Endodermal cell (in vitro differentiated cells): ENCODE measurements around the gene SLAMF6. TPM values are rescaled to one million over a fixed set of nuclear protein-coding genes. Genes with fewer than 3 reads are reported as not detected.
A peak's percentile ranks its signal among the peaks of the same experiment; 100 is the strongest.

Source experiments
- DNase-seq: peaks from one replicate; pipeline ENCODE4 v3.0.0-alpha.2; 2017
- H3K27ac ChIP-seq: 2 replicates; pipeline ENCODE4 v1.5.1; 2013; ENCODE audit warnings: mild to moderate bottlenecking, low read depth, low read length, moderate library complexity
- H3K27me3 ChIP-seq: 2 replicates; pipeline ENCODE4 v1.6.1; 2013; ENCODE audit warnings: mild to moderate bottlenecking, low read length, moderate library complexity; ENCODE audit not compliant: insufficient read depth, control insufficient read depth, poor library complexity, severe bottlenecking
- H3K36me3 ChIP-seq: 2 replicates; pipeline ENCODE4 v1.7.0; 2013; ENCODE audit warnings: mild to moderate bottlenecking, low read length, moderate library complexity; ENCODE audit not compliant: control insufficient read depth, insufficient read depth
- H3K4me1 ChIP-seq: one replicate; pipeline ENCODE4 v1.7.0; 2013; ENCODE audit warnings: low read length; ENCODE audit not compliant: control insufficient read depth, insufficient read depth
- H3K4me3 ChIP-seq: 2 replicates; pipeline ENCODE4 v1.5.1; 2013; ENCODE audit warnings: mild to moderate bottlenecking, low read length, moderate library complexity
- H3K9ac ChIP-seq: 2 replicates; pipeline ENCODE4 v1.6.1; 2013; ENCODE audit warnings: mild to moderate bottlenecking, low read length, moderate library complexity; ENCODE audit not compliant: poor library complexity, severe bottlenecking; ENCODE audit errors: extremely low read depth
- H3K9me3 ChIP-seq: 2 replicates; pipeline ENCODE4 v1.6.1; 2013; ENCODE audit warnings: mild to moderate bottlenecking, low read length, moderate library complexity; ENCODE audit not compliant: control insufficient read depth
- H3K27ac Mint-ChIP-seq: 2 replicates; pipeline ENCODE4 v1.8.0; 2020; ENCODE audit warnings: mixed read lengths
- H3K27me3 Mint-ChIP-seq: 2 replicates; pipeline ENCODE4 v1.8.0; 2021; ENCODE audit warnings: mild to moderate bottlenecking, mixed read lengths; ENCODE audit not compliant: insufficient read depth
- H3K36me3 Mint-ChIP-seq: 2 replicates; pipeline ENCODE4 v1.8.0; 2020; ENCODE audit warnings: low read depth, mixed read lengths
- H3K4me1 Mint-ChIP-seq: 2 replicates; pipeline ENCODE4 v1.8.0; 2020; ENCODE audit warnings: mixed read lengths
- H3K4me3 Mint-ChIP-seq: 2 replicates; pipeline ENCODE4 v1.8.0; 2020; ENCODE audit warnings: mild to moderate bottlenecking, moderate library complexity, mixed read lengths
- H3K9me3 Mint-ChIP-seq: 2 replicates; pipeline ENCODE4 v1.8.0; 2020; ENCODE audit warnings: mild to moderate bottlenecking, mixed read lengths
- CTCF ChIP-seq: fragments of 200-600 bp; sonication (generic); conservative IDR thresholded peaks from 2 replicates; pipeline ENCODE4 v1.5.0; 2021; ENCODE audit warnings: antibody characterized with exemption, mild to moderate bottlenecking
- WGBS, 2 experiments: methylation state at CpG; one replicate each; pipeline versions ENCODE4 v1.1.5 to v1.1.7; 2013; ENCODE audit warnings: missing lambda C conversion rate in 2 of 2, mixed read lengths in 1 of 2; ENCODE audit not compliant: insufficient coverage in 1 of 2, insufficient read length in 1 of 2; 5-methylcytosine and 5-hydroxymethylcytosine counted together
- total RNA-seq, 2 donors: library from RNA; stranded (reverse); fragmentation: NEBNext Ultra II Directional in 1 of 2; extraction: Animal tissue kit (Norgen Biotek cat#: 25700) in 1 of 2; gene quantifications; 2 replicates in 1 of 2; 3 replicates in 1 of 2; pipeline ENCODE4 v1.2.1, GENCODE V29; 2021

The SLAMF6 gene
- total RNA-seq, 2 donors from 2014 or later, result not detected

DNA sequence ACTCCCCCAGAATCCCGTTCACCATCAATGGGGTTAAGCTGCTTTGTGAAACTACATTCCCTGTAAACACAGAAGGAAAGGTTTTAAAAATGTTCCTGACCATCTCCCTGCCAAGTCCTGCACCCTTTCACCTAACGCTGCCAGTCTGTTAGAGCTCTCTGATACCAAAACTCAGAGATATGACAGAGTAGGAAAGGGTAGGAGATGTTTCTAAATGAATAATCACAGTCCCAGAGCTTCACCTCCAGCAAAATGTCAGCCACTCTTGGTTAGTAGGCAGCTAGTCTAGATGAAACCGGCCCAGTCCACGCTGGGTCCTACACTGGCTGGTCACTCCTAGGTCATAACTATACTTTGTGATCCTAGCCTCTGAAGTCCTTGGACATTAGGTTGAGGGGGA is 26.7 kb downstream of the SLAMF6 start:
- H3K9me3 Mint-ChIP-seq, result peaks cover 17% of the 10 kb centered on the region
- H3K27me3 Mint-ChIP-seq, result no peaks in the 10 kb centered on the region
- H3K27ac Mint-ChIP-seq, result no peak overlapping the region
- Histone ChIP-seq H3K9me3 (peaks cover 9% of the 10 kb centered on the region), H3K9ac (no peak overlapping the region), H3K27ac (no peak overlapping the region), H3K36me3 (no peaks in the 10 kb centered on the region), H3K4me1 (no peaks in the 10 kb centered on the region), H3K27me3 (no peaks in the 10 kb centered on the region), H3K4me3 (no peak overlapping the region)
- TF ChIP-seq CTCF, result no peak
- H3K36me3 Mint-ChIP-seq, result no peaks in the 10 kb centered on the region
- no peak for DNase-seq
- H3K4me1 Mint-ChIP-seq, result no peaks in the 10 kb centered on the region
- no peak overlapping the region for H3K4me3 Mint-ChIP-seq
- WGBS, 2 experiments, result 91% methylated on average over 4 of the region's 4 CpGs; no CpG with 5 or more reads in 1 of the 2 experiments

DNA sequence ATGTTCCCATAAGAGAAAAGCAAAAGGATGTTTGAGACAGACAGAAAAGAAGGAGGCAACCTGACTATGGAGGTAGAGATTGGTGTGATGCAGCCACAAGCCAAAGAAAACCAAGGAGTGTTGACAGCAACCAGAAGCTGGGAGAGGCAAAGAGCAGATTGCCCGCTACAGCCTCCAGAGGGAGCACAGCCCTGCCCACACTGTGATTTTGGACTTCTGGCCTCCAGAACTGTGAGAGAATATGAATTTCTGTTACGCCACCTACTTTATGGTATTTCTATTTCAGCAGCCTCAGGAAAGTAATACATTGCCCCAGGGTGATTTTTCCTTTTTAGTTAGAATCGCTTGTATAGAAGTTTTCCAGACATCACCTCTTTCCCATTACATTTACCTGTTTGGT is 28.4 kb downstream of the SLAMF6 start:
- H3K9me3 ChIP-seq, result peaks cover 9% of the 10 kb centered on the region
- peak; percentile 73 for TF ChIP-seq CTCF
- H3K4me3 Mint-ChIP-seq, result no peak overlapping the region
- H3K9ac ChIP-seq, result no peak overlapping the region
- H3K27ac Mint-ChIP-seq, result no peak overlapping the region
- no peaks in the 10 kb centered on the region for H3K27me3 Mint-ChIP-seq
- DNase-seq, result peak; percentile 59
- no peaks in the 10 kb centered on the region for H3K36me3 Mint-ChIP-seq
- no peaks in the 10 kb centered on the region for H3K4me1 Mint-ChIP-seq
- peaks cover 16% of the 10 kb centered on the region for H3K9me3 Mint-ChIP-seq
- 83 to 84% methylated on average over 3 of the region's 3 CpGs for WGBS, 2 experiments
- H3K36me3 ChIP-seq, result no peaks in the 10 kb centered on the region
- H3K27ac ChIP-seq, result no peak overlapping the region
- no peaks in the 10 kb centered on the region for H3K4me1 ChIP-seq
- H3K4me3 ChIP-seq, result no peak overlapping the region
- H3K27me3 ChIP-seq, result no peaks in the 10 kb centered on the region

GRCh38 chr1:160492617-160493016 is 30.4 kb downstream of the SLAMF6 start:
- H3K36me3 ChIP-seq, result no peaks in the 10 kb centered on the region
- no peak overlapping the region for H3K9ac ChIP-seq
- no peaks in the 10 kb centered on the region for H3K27me3 Mint-ChIP-seq
- 88 to 95% methylated on average over 2 of the region's 2 CpGs for WGBS, 2 experiments
- no peak overlapping the region for H3K4me3 Mint-ChIP-seq
- H3K9me3 ChIP-seq, result no peaks in the 10 kb centered on the region
- no peak overlapping the region for H3K4me3 ChIP-seq
- no peaks in the 10 kb centered on the region for H3K36me3 Mint-ChIP-seq
- no peak overlapping the region for H3K27ac ChIP-seq
- TF ChIP-seq CTCF, result no peak
- no peak for DNase-seq
- H3K4me1 ChIP-seq, result no peaks in the 10 kb centered on the region
- H3K9me3 Mint-ChIP-seq, result no peaks in the 10 kb centered on the region
- no peaks in the 10 kb centered on the region for H3K4me1 Mint-ChIP-seq
- H3K27ac Mint-ChIP-seq, result no peak overlapping the region
- H3K27me3 ChIP-seq, result no peaks in the 10 kb centered on the region
